Neural progenitor cell (in vitro differentiated cells): Measurements from ENCODE around the gene PTPRN2.

Experiments
- EZH2 ChIP-seq: fragments of 200-600 bp; sonication (generic); IDR thresholded peaks from 2 replicates; pipeline ENCODE4 v1.6.1; 2017; ENCODE audit warnings: antibody characterized with exemption, mild to moderate bottlenecking, moderate library complexity
- EZH2phosphoT487 ChIP-seq: fragments of 200-600 bp; sonication (generic); IDR thresholded peaks from 2 replicates; pipeline ENCODE4 v1.6.1; 2017; ENCODE audit warnings: antibody characterized with exemption
- TF ChIP-seq, protein P1 (sequence below): fragments of 200-600 bp; sonication (generic); IDR thresholded peaks from 2 replicates; pipeline ENCODE4 v1.5.1; 2017; ENCODE audit warnings: antibody characterized with exemption, mild to moderate bottlenecking

DNA sequence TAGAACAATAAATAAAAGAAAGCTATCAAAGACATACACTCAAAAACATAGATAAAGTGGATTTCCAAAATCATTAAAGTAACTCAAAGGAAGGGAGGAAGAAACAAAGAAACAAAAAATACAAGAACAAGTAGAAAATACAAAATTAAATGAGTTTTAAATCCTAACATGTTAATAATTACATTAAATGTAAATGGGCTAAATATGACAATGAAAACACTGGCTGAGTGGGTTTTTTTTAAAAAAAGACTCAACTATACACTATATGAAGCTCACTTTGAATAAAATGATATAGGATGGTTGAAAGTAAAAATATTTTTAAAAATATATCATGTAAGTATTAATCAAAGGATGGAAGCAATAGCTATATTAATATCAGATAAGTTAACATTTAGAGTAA lies 371.4 kb downstream of the PTPRN2 start:
- TF ChIP-seq, protein P1, sequence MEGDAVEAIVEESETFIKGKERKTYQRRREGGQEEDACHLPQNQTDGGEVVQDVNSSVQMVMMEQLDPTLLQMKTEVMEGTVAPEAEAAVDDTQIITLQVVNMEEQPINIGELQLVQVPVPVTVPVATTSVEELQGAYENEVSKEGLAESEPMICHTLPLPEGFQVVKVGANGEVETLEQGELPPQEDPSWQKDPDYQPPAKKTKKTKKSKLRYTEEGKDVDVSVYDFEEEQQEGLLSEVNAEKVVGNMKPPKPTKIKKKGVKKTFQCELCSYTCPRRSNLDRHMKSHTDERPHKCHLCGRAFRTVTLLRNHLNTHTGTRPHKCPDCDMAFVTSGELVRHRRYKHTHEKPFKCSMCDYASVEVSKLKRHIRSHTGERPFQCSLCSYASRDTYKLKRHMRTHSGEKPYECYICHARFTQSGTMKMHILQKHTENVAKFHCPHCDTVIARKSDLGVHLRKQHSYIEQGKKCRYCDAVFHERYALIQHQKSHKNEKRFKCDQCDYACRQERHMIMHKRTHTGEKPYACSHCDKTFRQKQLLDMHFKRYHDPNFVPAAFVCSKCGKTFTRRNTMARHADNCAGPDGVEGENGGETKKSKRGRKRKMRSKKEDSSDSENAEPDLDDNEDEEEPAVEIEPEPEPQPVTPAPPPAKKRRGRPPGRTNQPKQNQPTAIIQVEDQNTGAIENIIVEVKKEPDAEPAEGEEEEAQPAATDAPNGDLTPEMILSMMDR, result no peak
- TF ChIP-seq EZH2phosphoT487 (no peak), EZH2 (no peak)
